ACC112 (cell line): Measurements from ENCODE around the gene PTPRF.

ENCODE experiments used
- H2AFZ ChIP-seq: fragments of 200-600 bp; sonication (generic); one replicate; pipeline ENCODE4 v1.6.0; 2017; ENCODE audit warnings: antibody characterized with exemption, low read length; ENCODE audit not compliant: unreplicated experiment
- H3K27ac ChIP-seq: fragments of 200-600 bp; sonication (generic); 2 replicates; pipeline ENCODE4 v1.5.1; 2014; ENCODE audit warnings: low read depth, mild to moderate bottlenecking, antibody characterized with exemption, low read length, moderate library complexity
- H3K27me3 ChIP-seq: fragments of 200-600 bp; sonication (generic); 2 replicates; pipeline ENCODE4 v1.6.1; 2014; ENCODE audit warnings: mild to moderate bottlenecking, antibody characterized with exemption, low read length, moderate library complexity, mixed read lengths; ENCODE audit not compliant: insufficient read depth
- H3K36me3 ChIP-seq: fragments of 200-600 bp; sonication (generic); 2 replicates; pipeline ENCODE4 v1.6.1; 2016; ENCODE audit warnings: mild to moderate bottlenecking, antibody characterized with exemption, low read length, moderate library complexity, mixed read lengths; ENCODE audit not compliant: insufficient read depth
- H3K4me1 ChIP-seq: fragments of 200-600 bp; sonication (generic); one replicate; pipeline ENCODE4 v1.6.1; 2016; ENCODE audit warnings: low read length, mixed read lengths; ENCODE audit not compliant: insufficient read depth, unreplicated experiment, control insufficient read depth
- H3K4me3 ChIP-seq: fragments of 200-600 bp; sonication (generic); 2 replicates; pipeline ENCODE4 v1.5.1; 2014; ENCODE audit warnings: mild to moderate bottlenecking, low read depth, low read length
- H3K79me2 ChIP-seq: fragments of 200-600 bp; sonication (generic); one replicate; pipeline ENCODE4 v1.6.0; 2016; ENCODE audit warnings: low read length; ENCODE audit not compliant: control insufficient read depth, unreplicated experiment, insufficient read depth

Gene PTPRF

DNA sequence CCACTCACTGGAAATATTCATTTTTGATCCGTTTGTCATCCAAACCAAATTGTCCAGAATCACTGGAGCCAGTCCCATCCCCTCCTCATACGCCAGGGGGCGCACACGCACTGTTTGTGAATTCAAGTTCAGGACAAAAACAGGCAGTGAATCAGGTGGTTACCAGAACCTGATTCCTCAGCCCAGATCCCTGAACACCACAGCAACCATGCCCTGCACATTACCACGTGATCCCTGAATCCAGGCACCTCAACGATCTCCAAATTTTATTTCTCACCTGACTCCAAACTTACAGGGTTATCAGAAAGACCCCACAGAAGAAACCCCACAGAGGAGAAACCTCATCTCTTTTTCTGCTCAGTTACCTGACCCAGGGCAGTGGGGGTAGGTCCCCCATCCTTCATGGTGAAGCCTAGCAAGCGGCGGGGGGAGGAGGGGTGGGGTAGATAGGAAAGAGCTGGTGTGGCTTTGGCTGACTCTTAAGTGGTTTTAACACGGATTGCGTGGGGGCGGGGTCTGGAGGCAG, 1.4 kb upstream of the PTPRF start:
- peaks cover 8% of the 10 kb centered on the region for H3K4me1 ChIP-seq
- H3K27me3 ChIP-seq, result no peaks in the 10 kb centered on the region
- no peak overlapping the region for H2AFZ ChIP-seq
- H3K79me2 ChIP-seq, result no peaks in the 10 kb centered on the region
- H3K4me3 ChIP-seq, result no peak overlapping the region
- no peaks in the 10 kb centered on the region for H3K36me3 ChIP-seq
- no peak overlapping the region for H3K27ac ChIP-seq

DNA sequence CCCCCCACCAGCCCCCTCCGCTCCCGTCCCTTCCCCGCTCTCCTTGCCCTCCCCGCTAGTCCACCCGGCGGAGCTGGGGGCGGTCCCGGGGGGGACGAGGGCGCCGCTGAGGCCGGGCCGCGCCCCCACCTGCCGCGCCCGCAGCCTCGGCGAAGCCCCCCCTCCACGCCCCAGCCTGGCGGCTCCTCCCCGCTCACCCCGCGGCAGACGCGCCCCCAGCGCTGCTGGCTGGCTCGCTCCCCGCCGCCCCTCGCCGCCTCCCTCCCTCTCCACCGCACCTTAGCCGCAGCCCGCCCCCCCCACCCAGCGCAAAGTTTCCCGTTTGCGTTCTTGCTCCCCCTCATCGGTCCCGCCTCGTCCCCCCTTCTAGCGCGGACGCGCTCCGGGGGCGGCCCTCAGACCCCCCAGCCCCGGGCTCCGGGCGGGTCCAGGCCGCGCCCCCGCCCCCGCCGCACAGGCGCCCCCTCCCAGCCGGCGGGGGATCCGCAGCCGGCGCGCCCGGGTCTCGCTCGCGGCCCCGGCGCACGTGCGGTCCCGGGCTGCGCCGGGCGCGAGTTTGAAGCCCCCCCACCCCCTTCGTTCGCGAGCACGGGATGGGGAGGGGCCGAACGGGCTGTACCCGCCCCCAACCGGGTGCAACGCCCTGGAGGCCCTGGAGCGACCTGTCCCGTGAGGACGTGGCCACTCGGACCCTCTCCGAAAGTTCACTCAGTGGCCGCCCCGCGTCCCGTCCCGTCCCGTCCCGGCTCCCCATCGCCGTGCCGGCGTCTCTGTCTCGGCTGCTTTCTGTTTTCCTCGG, 623 bp downstream of the PTPRF start:
- H3K27me3 ChIP-seq, result no peaks in the 10 kb centered on the region
- H3K27ac ChIP-seq, result no peak overlapping the region
- H3K36me3 ChIP-seq, result no peaks in the 10 kb centered on the region
- H3K4me1 ChIP-seq, result peaks cover 4% of the 10 kb centered on the region
- peak overlapping the region; percentile 85 for H2AFZ ChIP-seq
- H3K79me2 ChIP-seq, result peaks cover 3% of the 10 kb centered on the region
- peak overlapping the region; percentile 88 for H3K4me3 ChIP-seq

DNA sequence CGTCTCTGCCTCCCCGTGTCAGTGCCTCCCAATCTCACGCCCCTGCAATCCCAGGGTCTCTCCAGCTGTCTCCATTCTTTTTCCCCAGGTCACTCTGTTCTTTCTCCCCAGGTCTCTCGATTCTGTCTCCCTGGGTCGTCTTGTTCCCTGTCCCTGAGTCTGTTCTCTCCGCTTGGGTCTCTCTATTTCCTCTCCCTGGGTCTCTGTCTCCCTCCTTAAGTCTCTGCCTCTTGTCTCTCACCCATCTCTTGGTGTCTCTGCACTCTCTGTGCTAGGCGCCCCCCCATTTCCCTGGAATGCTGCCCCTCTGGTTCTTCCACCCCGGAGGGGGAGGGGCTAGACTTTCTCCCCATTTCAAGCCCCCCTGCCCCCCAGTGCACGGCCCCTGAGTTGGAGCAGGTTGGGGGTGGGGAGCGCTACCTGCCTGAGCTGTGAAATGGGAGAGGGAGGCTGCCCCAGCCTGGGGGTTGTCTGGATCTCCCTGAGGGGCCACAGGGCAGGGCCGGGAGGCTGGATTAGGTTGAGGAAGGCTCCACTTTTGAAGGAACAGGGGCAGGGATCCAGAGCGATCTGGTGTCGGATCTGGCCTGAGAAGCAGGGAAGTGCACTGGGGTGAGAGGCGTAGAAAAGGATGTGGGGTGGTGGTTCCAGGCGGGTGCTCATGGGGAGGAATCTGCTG, 1.4 kb downstream of the PTPRF start:
- Histone ChIP-seq H3K4me1 (peaks cover 4% of the 10 kb centered on the region), H3K27ac (no peak overlapping the region), H3K4me3 (peak overlapping the region; percentile 88), H3K36me3 (no peaks in the 10 kb centered on the region), H2AFZ (peak overlapping the region; percentile 85), H3K27me3 (no peaks in the 10 kb centered on the region), H3K79me2 (peaks cover 3% of the 10 kb centered on the region)

DNA sequence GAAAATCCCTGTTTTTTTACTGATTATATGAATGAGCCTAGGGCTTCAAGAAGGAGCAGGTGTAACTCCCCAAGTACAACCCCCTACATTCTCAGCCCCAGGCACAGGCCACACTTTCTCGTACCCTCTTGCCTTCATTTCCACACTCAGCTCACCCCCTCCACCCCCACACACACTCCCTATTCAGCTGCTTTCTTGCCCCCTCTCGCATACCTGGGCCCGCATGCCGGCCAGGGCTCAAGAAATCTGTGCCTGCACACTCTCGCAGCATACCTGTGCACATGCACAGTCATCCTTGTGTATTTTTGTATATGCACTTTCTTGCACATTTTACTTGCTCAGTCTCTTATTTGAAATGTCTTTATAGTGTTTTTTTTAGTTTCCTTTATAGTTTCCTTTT, 2.0 kb downstream of the PTPRF start:
- H3K27ac ChIP-seq, result no peak overlapping the region
- H3K27me3 ChIP-seq, result no peaks in the 10 kb centered on the region
- H2AFZ ChIP-seq, result no peak overlapping the region
- no peak overlapping the region; the same call in 1 of the 2 replicates for H3K4me3 ChIP-seq
- peaks cover 4% of the 10 kb centered on the region for H3K4me1 ChIP-seq
- H3K79me2 ChIP-seq, result peaks cover 3% of the 10 kb centered on the region
- no peaks in the 10 kb centered on the region for H3K36me3 ChIP-seq

DNA sequence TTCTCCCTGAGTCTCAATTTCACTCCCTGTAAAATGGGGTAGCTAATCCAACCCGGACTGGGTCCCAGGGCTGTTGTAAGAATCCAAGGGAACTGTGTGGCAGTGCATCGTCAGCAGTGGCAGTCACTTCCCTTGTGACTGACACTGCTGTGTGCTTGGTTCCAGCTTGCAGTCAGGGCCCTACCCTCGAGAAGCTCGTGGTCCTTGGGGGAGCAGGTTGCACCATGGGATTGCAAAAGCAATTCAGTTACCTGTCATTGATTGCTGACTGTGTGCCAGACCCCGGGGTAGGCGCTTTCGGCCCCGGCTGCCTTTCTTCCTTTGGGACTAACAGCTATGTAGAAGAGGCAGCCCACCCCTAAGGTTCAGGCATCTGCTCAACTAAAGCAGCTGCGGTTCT, 2.9 kb downstream of the PTPRF start:
- H3K36me3 ChIP-seq, result no peaks in the 10 kb centered on the region
- no peak overlapping the region for H3K4me3 ChIP-seq
- peaks cover 3% of the 10 kb centered on the region for H3K79me2 ChIP-seq
- H3K4me1 ChIP-seq, result peaks cover 4% of the 10 kb centered on the region
- H2AFZ ChIP-seq, result no peak overlapping the region
- H3K27ac ChIP-seq, result no peak overlapping the region
- H3K27me3 ChIP-seq, result no peaks in the 10 kb centered on the region

DNA sequence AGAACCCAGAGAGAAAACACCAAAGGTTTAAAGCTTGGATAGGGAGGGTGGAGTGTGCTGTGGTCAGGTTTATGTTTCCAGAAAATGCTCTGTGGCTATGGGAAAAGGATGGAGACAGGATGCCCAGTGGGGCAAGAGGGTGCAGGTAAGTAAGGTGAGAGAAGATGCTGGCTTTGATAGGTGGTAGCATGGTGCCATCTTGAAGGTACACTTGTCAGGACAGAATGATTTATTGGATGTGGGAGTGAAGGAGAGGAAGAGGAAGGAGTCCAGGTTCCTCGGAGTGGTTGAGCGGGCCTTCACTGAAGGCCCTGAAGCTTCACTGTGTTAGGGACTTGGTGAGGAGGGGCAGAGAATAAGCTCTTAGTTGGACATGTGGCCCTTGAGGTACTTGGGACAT, 3.6 kb downstream of the PTPRF start:
- H3K27me3 ChIP-seq, result no peaks in the 10 kb centered on the region
- H3K4me1 ChIP-seq, result no peaks in the 10 kb centered on the region
- H2AFZ ChIP-seq, result no peak overlapping the region
- no peak overlapping the region for H3K4me3 ChIP-seq
- no peak overlapping the region for H3K27ac ChIP-seq
- H3K79me2 ChIP-seq, result peaks cover 3% of the 10 kb centered on the region
- no peaks in the 10 kb centered on the region for H3K36me3 ChIP-seq

DNA sequence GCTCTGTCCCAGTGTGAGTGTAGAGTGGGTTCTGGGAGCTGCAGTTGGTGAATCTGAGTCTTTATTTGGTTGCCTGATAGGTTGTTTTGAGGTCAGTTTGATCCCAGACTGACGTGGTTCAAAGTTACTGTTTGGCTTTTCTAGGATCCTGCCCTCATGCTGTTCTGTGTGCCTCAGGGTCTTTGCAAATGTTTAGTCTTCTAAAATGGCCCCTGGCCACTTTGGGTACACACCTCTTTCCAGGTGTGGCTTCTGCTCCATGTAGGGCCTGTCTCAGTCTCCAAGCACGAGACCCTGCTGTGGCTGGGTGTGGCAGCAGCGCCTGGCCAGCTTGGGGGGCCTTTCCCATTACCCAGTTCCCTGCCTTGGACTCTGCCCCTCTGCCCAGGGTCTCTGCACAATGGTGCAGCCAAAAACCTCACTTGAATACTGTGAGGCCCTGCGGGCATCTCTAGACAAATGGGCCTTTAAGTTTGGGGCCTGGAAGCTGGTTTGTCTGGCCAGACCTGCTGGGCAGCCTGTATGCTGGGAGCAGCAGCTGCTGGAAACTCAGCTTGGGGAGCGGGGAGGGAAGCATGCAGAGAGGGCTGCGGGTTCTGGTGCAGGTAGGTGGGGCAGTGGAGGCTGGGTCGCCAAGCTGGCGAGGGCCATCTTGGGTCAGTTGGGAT, 5.6 kb downstream of the PTPRF start:
- H3K27me3 ChIP-seq, result no peaks in the 10 kb centered on the region
- no peak overlapping the region for H3K4me3 ChIP-seq
- no peak overlapping the region for H2AFZ ChIP-seq
- no peaks in the 10 kb centered on the region for H3K36me3 ChIP-seq
- H3K27ac ChIP-seq, result no peak overlapping the region
- H3K4me1 ChIP-seq, result no peaks in the 10 kb centered on the region
- H3K79me2 ChIP-seq, result peaks cover 3% of the 10 kb centered on the region

DNA sequence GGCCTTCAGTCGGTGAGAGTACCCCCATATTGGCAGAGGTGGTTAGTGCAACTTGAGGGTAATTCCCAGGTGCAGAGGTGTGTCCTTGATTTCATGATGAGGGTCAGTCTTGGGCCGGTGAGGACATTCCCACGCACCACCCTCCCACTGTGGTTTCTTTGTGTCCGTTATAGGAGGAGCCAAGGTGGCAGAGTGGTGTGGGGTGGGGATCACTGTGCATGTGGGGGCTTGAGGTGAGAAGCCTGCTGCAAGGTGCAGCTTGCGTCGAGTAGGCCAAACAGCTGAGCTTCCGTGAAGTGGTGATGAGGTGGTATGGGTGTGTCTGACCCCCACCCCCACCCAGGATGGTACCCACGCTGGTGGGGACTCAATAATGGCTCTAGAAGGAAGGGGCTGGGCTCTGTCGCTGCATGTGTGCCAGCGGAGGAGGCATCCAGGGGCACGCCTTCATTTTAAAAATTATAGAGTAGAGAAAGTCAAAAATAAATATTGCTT, 6.2 kb downstream of the PTPRF start:
- no peaks in the 10 kb centered on the region for H3K27me3 ChIP-seq
- H3K79me2 ChIP-seq, result peaks cover 3% of the 10 kb centered on the region
- no peaks in the 10 kb centered on the region for H3K36me3 ChIP-seq
- H3K4me1 ChIP-seq, result no peaks in the 10 kb centered on the region
- no peak overlapping the region for H2AFZ ChIP-seq
- H3K4me3 ChIP-seq, result no peak overlapping the region
- H3K27ac ChIP-seq, result no peak overlapping the region

DNA sequence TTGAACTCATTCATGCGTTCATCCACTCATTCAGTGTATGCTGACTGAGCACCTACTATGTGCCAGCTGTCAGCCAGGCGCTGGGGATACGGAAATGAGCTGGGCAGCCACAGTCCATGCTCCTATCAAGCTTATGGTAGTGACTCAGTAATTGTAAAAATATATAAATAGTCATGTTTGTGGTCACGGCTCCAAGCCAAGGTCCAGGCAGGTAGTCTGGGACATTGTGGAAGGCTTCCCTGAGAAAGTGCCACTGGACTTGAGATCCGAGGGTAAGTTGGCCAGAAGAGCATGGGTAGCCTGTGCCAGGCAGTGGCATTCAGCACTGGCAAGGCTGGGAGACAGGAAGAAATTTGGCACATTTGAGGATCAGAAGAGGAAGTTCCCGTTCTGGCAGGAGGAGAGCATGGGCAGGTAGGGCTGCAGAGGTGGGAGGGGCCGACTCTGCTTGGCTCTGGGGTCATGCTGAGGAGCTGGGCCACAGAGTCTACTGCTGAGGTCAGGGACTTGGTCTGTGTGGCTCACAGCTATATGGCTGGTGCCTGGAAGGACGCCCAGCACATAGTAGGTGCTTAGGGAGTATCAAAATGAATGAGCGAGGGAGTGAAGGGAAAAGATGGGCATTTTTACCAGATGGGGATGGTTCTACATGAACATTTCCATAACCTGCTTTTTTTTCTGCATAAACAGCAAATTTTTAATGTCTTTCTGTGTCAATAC, 6.9 kb downstream of the PTPRF start:
- no peaks in the 10 kb centered on the region for H3K36me3 ChIP-seq
- H2AFZ ChIP-seq, result no peak overlapping the region
- H3K4me3 ChIP-seq, result no peak overlapping the region
- H3K27ac ChIP-seq, result no peak overlapping the region
- no peaks in the 10 kb centered on the region for H3K27me3 ChIP-seq
- H3K79me2 ChIP-seq, result peaks cover 3% of the 10 kb centered on the region
- H3K4me1 ChIP-seq, result no peaks in the 10 kb centered on the region

DNA sequence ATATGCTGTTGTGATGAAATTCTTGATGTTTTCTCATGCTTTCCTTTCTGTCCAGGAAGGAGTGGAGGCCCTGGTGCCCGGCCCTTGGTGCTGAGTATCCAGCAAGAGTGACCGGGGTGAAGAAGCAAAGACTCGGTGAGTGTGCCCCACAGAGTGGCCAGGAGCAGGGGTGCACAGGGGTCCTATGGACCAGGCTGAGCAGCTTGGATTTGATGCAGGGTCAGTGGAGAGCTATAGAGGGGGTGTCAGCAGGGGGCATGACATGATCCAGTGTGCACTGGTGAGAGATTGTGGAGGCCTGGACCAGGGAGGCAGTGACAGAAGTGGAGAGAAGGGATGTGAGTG, 7.4 kb downstream of the PTPRF start:
- H3K27me3 ChIP-seq, result no peaks in the 10 kb centered on the region
- no peak overlapping the region for H3K27ac ChIP-seq
- H2AFZ ChIP-seq, result no peak overlapping the region
- H3K36me3 ChIP-seq, result no peaks in the 10 kb centered on the region
- H3K4me1 ChIP-seq, result no peaks in the 10 kb centered on the region
- no peak overlapping the region for H3K4me3 ChIP-seq
- H3K79me2 ChIP-seq, result peaks cover 3% of the 10 kb centered on the region
